CD8-positive, alpha-beta memory T cell (primary cell): ENCODE results near the gene SIPA1L3. TPM values are rescaled to one million over a fixed set of nuclear protein-coding genes. Genes with fewer than 3 reads are reported as not detected.

Experiments used
- CTCF ChIA-PET: fragments of 350-600 bp; sonication (Branson Sonifier 250); formaldehyde crosslinking; loops from one replicate; lab custom pipeline; 2021; ENCODE audit warnings: antibody characterized with exemption; lab: Charles Lee
- POLR2A ChIA-PET: fragments of 350-600 bp; sonication (Branson Sonifier 250); formaldehyde crosslinking; loops from one replicate; lab custom pipeline; 2021; ENCODE audit warnings: antibody characterized with exemption; lab: Charles Lee
- DNase-seq, 5 donors: peaks; one replicate each; pipeline versions ENCODE4 v3.0.0 to v3.0.0-alpha.2; 2020 to 2022; ENCODE audit warnings: mixed read lengths in 1 of 5
- H3K27ac ChIP-seq: one replicate; pipeline ENCODE4 v1.7.0; 2013; ENCODE audit warnings: low read depth, mild to moderate bottlenecking, low read length, moderate library complexity
- H3K27me3 ChIP-seq: 2 replicates; pipeline ENCODE4 v1.7.0; 2013; ENCODE audit warnings: low read length, mild to moderate bottlenecking; ENCODE audit not compliant: insufficient read depth, poor library complexity, severe bottlenecking
- H3K36me3 ChIP-seq: 2 replicates; pipeline ENCODE4 v1.7.0; 2013; ENCODE audit warnings: mild to moderate bottlenecking, low read length, moderate library complexity; ENCODE audit not compliant: insufficient read depth
- H3K4me1 ChIP-seq: 2 replicates; pipeline ENCODE4 v1.7.0; 2013; ENCODE audit warnings: mild to moderate bottlenecking, low read length, moderate library complexity; ENCODE audit not compliant: insufficient read depth
- H3K4me3 ChIP-seq: 2 replicates; pipeline ENCODE4 v1.7.0; 2013; ENCODE audit warnings: mild to moderate bottlenecking, low read length
- H3K9me3 ChIP-seq: 2 replicates; pipeline ENCODE4 v1.7.0; 2013; ENCODE audit warnings: mild to moderate bottlenecking, low read length
- H3K27ac Mint-ChIP-seq, 8 donors: one replicate each; pipeline ENCODE4 v1.8.0; 2020 to 2021; ENCODE audit warnings: mixed read lengths in 8 of 8, mild to moderate bottlenecking in 6 of 8, inconsistent platforms in 3 of 8, moderate library complexity in 3 of 8
- H3K27me3 Mint-ChIP-seq, 2 donors: one replicate each; pipeline ENCODE4 v1.8.0; 2020 to 2021; ENCODE audit warnings: mixed read lengths in 2 of 2, mild to moderate bottlenecking in 1 of 2, moderate library complexity in 1 of 2
- H3K36me3 Mint-ChIP-seq, 3 donors: one replicate each; pipeline ENCODE4 v1.8.0; 2020 to 2021; ENCODE audit warnings: mixed read lengths in 3 of 3, inconsistent platforms in 1 of 3, mild to moderate bottlenecking in 1 of 3
- H3K4me1 Mint-ChIP-seq, 3 donors: one replicate each; pipeline ENCODE4 v1.8.0; 2020 to 2021; ENCODE audit warnings: mixed read lengths in 3 of 3, inconsistent platforms in 1 of 3, mild to moderate bottlenecking in 1 of 3
- H3K4me3 Mint-ChIP-seq, 7 donors: one replicate each; pipeline ENCODE4 v1.8.0; 2020 to 2021; ENCODE audit warnings: mixed read lengths in 7 of 7, mild to moderate bottlenecking in 6 of 7, moderate library complexity in 4 of 7, inconsistent platforms in 2 of 7
- H3K9me3 Mint-ChIP-seq, 5 donors: one replicate each; pipeline ENCODE4 v1.8.0; 2020 to 2022; ENCODE audit warnings: mixed read lengths in 5 of 5, mild to moderate bottlenecking in 3 of 5, moderate library complexity in 2 of 5, inconsistent platforms in 1 of 5
- polyA plus RNA-seq: library from polyadenylated mRNA; unstranded; fragments of 300-500 nt; fragmentation: Illumina TruSeq; gene quantifications from one replicate; pipeline ENCODE4 v1.2.3, GENCODE V29; 2021
- total RNA-seq, 2 experiments: library from RNA; stranded (reverse); gene quantifications; one replicate each; pipeline ENCODE4 v1.2.3, GENCODE V29; 2021

Gene SIPA1L3
- total and polyA plus RNA-seq, 3 experiments from 2014 or later, result 5.4 to 14.8 (median 11.5) TPM

GRCh38 chr19:38195237-38195636, 288.2 kb downstream of the SIPA1L3 start:
- Histone ChIP-seq H3K27ac (no peak overlapping the region), H3K4me1 (no peaks in the 10 kb centered on the region), H3K27me3 (no peaks in the 10 kb centered on the region), H3K36me3 (no peaks in the 10 kb centered on the region), H3K4me3 (no peak overlapping the region), H3K9me3 (no peaks in the 10 kb centered on the region)
- POLR2A ChIA-PET, result no interaction called here
- Mint-ChIP-seq H3K36me3 (peaks cover 2 to 54% (median 11%) of the 10 kb centered on the region in 3 donors), H3K27me3 (peaks cover 0 to 1% of the 10 kb centered on the region in 2 donors), H3K27ac (peak overlapping the region in 1 of 8 donors; percentile 69), H3K9me3 (no peaks in the 10 kb centered on the region), H3K4me1 (no peaks in the 10 kb centered on the region), H3K4me3 (no peak overlapping the region)
- DNase-seq, result no peak
- CTCF ChIA-PET, result no interaction called here

GRCh38 chr19:38196245-38196837, 289.3 kb downstream of the SIPA1L3 start:
- Mint-ChIP-seq H3K4me3 (no peak overlapping the region), H3K4me1 (no peaks in the 10 kb centered on the region), H3K27ac (no peak overlapping the region), H3K36me3 (peaks cover 3 to 54% (median 13%) of the 10 kb centered on the region in 3 donors), H3K9me3 (no peaks in the 10 kb centered on the region), H3K27me3 (peaks cover 0 to 1% of the 10 kb centered on the region in 2 donors)
- CTCF ChIA-PET, result no interaction called here
- Histone ChIP-seq H3K36me3 (no peaks in the 10 kb centered on the region), H3K27me3 (no peaks in the 10 kb centered on the region), H3K9me3 (no peaks in the 10 kb centered on the region), H3K27ac (no peak overlapping the region), H3K4me1 (no peaks in the 10 kb centered on the region), H3K4me3 (no peak overlapping the region)
- DNase-seq, result no peak
- POLR2A ChIA-PET, result no interaction called here

DNA sequence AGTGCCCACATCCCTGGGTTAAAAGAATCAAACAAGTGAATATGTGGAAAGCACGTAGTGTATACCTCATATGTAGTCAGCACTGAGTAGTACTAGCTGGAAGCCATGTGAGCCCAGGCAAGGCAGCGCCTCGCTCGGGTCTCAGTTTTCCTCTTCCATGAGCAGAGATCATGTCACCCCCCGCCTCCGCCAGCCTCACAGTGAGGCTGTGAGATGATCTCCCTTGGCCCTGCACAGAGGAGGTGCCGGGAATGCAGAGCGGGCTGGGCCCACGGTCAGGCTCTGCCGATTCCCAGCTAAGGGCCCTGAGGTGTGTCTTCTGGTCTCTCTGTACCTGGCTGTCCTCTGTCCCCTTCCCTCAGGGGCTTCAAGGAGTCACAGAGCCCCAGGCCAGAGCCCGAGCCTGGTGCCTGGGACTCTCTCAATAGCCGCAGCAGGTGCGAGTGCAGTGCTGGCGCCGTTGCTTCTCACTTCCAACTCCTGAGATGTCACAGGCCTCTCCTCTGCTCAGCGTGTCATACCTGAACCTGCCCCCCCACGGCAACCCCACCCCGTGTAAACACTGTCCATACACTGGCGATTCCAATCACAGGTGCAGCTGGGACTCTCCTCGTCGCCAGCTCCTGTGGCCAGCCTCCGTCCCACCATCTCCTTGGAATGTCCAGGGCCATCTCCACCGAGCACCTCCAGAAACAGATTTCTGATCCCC, 290.1 kb downstream of the SIPA1L3 start:
- Mint-ChIP-seq H3K36me3 (peaks cover 5 to 56% (median 17%) of the 10 kb centered on the region in 3 donors), H3K9me3 (no peaks in the 10 kb centered on the region), H3K27ac (no peak overlapping the region), H3K27me3 (peaks cover 0 to 1% of the 10 kb centered on the region in 2 donors), H3K4me1 (no peaks in the 10 kb centered on the region), H3K4me3 (no peak overlapping the region)
- H3K4me1 ChIP-seq, result no peaks in the 10 kb centered on the region
- no peak overlapping the region for H3K4me3 ChIP-seq
- no peaks in the 10 kb centered on the region for H3K9me3 ChIP-seq
- CTCF ChIA-PET, result no interaction called here
- DNase-seq, result no peak
- H3K36me3 ChIP-seq, result no peaks in the 10 kb centered on the region
- POLR2A ChIA-PET, result no interaction called here
- H3K27me3 ChIP-seq, result no peaks in the 10 kb centered on the region
- no peak overlapping the region for H3K27ac ChIP-seq

GRCh38 chr19:38197937-38198704, 291.1 kb downstream of the SIPA1L3 start:
- H3K4me3 Mint-ChIP-seq, result no peak overlapping the region
- H3K4me3 ChIP-seq, result no peak overlapping the region
- H3K36me3 ChIP-seq, result no peaks in the 10 kb centered on the region
- H3K27me3 Mint-ChIP-seq, result peaks cover 0 to 1% of the 10 kb centered on the region in 2 donors
- no peaks in the 10 kb centered on the region for H3K4me1 ChIP-seq
- no peak overlapping the region for H3K27ac ChIP-seq
- no peak overlapping the region for H3K27ac Mint-ChIP-seq
- no peaks in the 10 kb centered on the region for H3K4me1 Mint-ChIP-seq
- H3K9me3 Mint-ChIP-seq, result no peaks in the 10 kb centered on the region
- POLR2A ChIA-PET, result no interaction called here
- CTCF ChIA-PET, result no interaction called here
- no peak for DNase-seq
- H3K9me3 ChIP-seq, result no peaks in the 10 kb centered on the region
- H3K27me3 ChIP-seq, result no peaks in the 10 kb centered on the region
- H3K36me3 Mint-ChIP-seq, result peaks cover 10 to 59% (median 21%) of the 10 kb centered on the region in 3 donors

- peaks cover 10 to 59% (median 21%) of the 10 kb centered on the region in 3 donors for H3K36me3 Mint-ChIP-seq
- no peak overlapping the region for H3K4me3 ChIP-seq
- H3K4me3 Mint-ChIP-seq, result no peak overlapping the region
- no peaks in the 10 kb centered on the region for H3K4me1 ChIP-seq
- DNase-seq, result no peak
- no peaks in the 10 kb centered on the region for H3K9me3 ChIP-seq
- H3K27me3 ChIP-seq, result no peaks in the 10 kb centered on the region
- peaks cover 0 to 1% of the 10 kb centered on the region in 2 donors for H3K27me3 Mint-ChIP-seq
- H3K9me3 Mint-ChIP-seq, result no peaks in the 10 kb centered on the region
- ChIA-PET CTCF (no interaction called here), POLR2A (no interaction called here)
- H3K36me3 ChIP-seq, result no peaks in the 10 kb centered on the region
- no peaks in the 10 kb centered on the region for H3K4me1 Mint-ChIP-seq
- H3K27ac ChIP-seq, result no peak overlapping the region
- H3K27ac Mint-ChIP-seq, result peak overlapping the region in 1 of 8 donors; percentile 76
Measured at GRCh38 chr19:38199340-38199739, 292.3 kb downstream of the SIPA1L3 start.

DNA sequence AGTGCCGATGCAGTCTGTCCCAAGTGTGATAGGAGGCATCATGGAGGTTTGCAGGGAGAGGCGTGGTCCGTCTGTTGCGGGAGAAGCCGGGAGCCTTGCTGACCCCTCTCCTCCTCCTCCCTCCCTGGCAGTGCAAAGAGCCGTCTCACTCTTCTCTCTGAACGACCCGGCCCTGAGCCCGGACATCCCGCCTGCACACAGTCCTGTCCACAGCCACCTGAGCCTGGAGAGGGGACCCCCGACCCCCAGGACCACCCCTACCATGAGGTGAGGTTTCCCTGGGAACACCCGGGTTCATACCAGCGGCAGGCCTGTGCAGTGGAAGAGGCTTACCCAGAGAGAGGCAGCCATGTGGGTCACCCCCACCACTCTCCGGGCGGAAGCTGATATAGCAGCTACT, 294.7 kb downstream of the SIPA1L3 start:
- ChIA-PET POLR2A (no interaction called here), CTCF (interaction anchor here (0.6 kb wide), 1 partner anchor 13 kb away, joined by 3 read pairs; no protein-coding TSS in a partner anchor)
- H3K36me3 Mint-ChIP-seq, result peaks cover 8 to 57% (median 11%) of the 10 kb centered on the region in 3 donors
- no peaks in the 10 kb centered on the region for H3K36me3 ChIP-seq
- H3K27ac Mint-ChIP-seq, result peak overlapping the region in 1 of 8 donors; percentile 38
- H3K9me3 Mint-ChIP-seq, result no peaks in the 10 kb centered on the region
- H3K4me3 ChIP-seq, result no peak overlapping the region
- H3K4me1 ChIP-seq, result no peaks in the 10 kb centered on the region
- H3K27ac ChIP-seq, result no peak overlapping the region
- H3K27me3 ChIP-seq, result no peaks in the 10 kb centered on the region
- DNase-seq, result no peak
- no peak overlapping the region for H3K4me3 Mint-ChIP-seq
- H3K4me1 Mint-ChIP-seq, result no peaks in the 10 kb centered on the region
- no peaks in the 10 kb centered on the region for H3K9me3 ChIP-seq
- H3K27me3 Mint-ChIP-seq, result no peaks in the 10 kb centered on the region

DNA sequence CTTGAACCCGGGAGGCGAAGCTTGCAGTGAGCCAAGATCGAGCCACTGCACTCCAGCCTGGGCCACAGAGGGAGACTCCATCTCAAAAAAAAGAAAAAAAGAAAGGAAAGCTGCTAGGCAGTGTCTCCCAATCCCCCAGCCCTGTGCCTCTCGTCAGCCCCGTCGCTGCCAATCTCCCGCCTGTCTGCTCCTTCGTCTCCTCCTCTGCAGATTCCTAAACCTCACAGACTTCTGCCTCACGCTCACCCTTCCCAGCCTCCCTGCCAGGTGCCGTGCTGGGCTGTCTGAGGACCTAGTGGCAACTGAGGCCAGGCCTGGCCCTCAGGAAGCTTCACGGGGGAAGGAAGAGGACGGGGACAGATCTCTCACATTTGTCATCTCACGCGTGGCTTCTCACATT, 295.5 kb downstream of the SIPA1L3 start:
- no peak for DNase-seq
- CTCF ChIA-PET, result no interaction called here
- H3K27ac ChIP-seq, result no peak overlapping the region

GRCh38 chr19:38203197-38203596, 296.2 kb downstream of the SIPA1L3 start:
- no peaks in the 10 kb centered on the region for H3K36me3 ChIP-seq
- POLR2A ChIA-PET, result interaction anchor here (0.6 kb wide), 1 partner anchor 31 kb away, joined by 3 read pairs; no protein-coding TSS in a partner anchor

More for the DNA sequence above, 295.5 kb downstream of the SIPA1L3 start:
- H3K27me3 ChIP-seq, result no peaks in the 10 kb centered on the region
- H3K36me3 ChIP-seq, result no peaks in the 10 kb centered on the region
- Mint-ChIP-seq H3K4me1 (no peaks in the 10 kb centered on the region), H3K4me3 (peak overlapping the region in 1 of 7 donors; percentile 36), H3K27ac (no peak overlapping the region), H3K36me3 (peaks cover 8 to 54% (median 11%) of the 10 kb centered on the region in 3 donors), H3K27me3 (peaks cover 0 to 1% of the 10 kb centered on the region in 2 donors), H3K9me3 (no peaks in the 10 kb centered on the region)
- POLR2A ChIA-PET, result no interaction called here
- no peaks in the 10 kb centered on the region for H3K9me3 ChIP-seq
- no peaks in the 10 kb centered on the region for H3K4me1 ChIP-seq
- no peak overlapping the region for H3K4me3 ChIP-seq

More at GRCh38 chr19:38203197-38203596, 296.2 kb downstream of the SIPA1L3 start:
- Mint-ChIP-seq H3K9me3 (no peaks in the 10 kb centered on the region), H3K27me3 (peaks cover 1 to 4% of the 10 kb centered on the region in 2 donors), H3K36me3 (peaks cover 8 to 48% (median 11%) of the 10 kb centered on the region in 3 donors), H3K27ac (no peak overlapping the region), H3K4me1 (no peaks in the 10 kb centered on the region), H3K4me3 (no peak overlapping the region)
- CTCF ChIA-PET, result no interaction called here
- DNase-seq, result no peak
- no peaks in the 10 kb centered on the region for H3K9me3 ChIP-seq
- H3K27me3 ChIP-seq, result no peaks in the 10 kb centered on the region
- H3K4me3 ChIP-seq, result no peak overlapping the region
- no peaks in the 10 kb centered on the region for H3K4me1 ChIP-seq
- no peak overlapping the region for H3K27ac ChIP-seq
